AG09319 (cell line): ENCODE data around the gene SLC66A3.
"Not testable (repeated sequence)": the region's sequence is repeated elsewhere in the genome, so short reads cannot be mapped to it uniquely, and the experiment has no call there.

Experiments used
- DNase-seq: peaks from one replicate; pipeline ENCODE4 v3.0.0-alpha.2; 2010; ENCODE audit warnings: low read depth; ENCODE audit errors: extremely low read depth
- CTCF ChIP-seq: IDR thresholded peaks from 2 replicates; pipeline ENCODE4 v1.5.1; 2011; ENCODE audit warnings: low read depth, mild to moderate bottlenecking, inconsistent platforms, low read length, moderate library complexity

The SLC66A3 gene

GRCh38 chr2:11163439-11164317, 8.4 kb downstream of the SLC66A3 start:
- no peak for TF ChIP-seq CTCF
- no peak for DNase-seq

DNA sequence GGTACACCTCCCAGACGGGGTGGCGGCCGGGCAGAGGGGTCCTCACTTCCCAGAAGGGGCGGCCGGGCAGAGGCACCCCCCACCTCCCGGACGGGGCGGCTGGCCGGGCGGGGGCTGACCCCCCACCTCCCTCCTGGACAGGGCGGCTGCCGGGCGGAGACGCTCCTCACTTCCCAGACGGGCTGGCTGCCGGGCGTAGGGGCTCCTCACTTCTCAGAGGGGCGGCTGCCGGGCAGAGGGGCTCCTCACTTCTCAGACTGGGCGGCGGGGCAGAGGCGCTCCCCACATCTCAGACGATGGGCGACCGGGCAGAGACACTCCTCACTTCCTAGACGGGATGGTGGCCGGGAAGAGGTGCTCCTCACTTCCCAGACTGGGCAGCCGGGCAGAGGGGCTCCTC, 9.8 kb downstream of the SLC66A3 start:
- DNase-seq = not testable (repeated sequence)

GRCh38 chr2:11166476-11166875, 11.2 kb downstream of the SLC66A3 start:
- TF ChIP-seq CTCF = no peak

DNA sequence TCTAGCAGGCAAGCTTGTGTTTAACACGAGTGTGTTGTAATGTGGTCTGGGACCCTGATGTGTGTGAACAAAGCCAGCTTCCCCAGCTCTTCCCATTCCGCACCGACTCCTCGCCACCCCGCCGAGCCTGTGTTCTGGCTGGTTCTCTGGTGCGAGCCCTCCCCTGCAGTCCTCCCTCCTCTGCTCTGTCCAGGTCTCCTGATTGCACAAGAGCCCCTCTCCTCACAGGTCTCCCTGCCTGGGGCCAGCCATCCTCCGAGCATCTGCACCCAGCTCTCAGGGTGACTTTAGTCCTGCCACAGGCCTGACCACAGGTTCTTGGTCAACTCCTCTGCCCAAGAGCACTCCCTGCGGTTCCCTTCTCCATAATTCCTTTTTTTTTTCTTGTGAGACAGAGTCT, 13.2 kb downstream of the SLC66A3 start:
- no peak for TF ChIP-seq CTCF
- no peak for DNase-seq

More at GRCh38 chr2:11166476-11166875, 11.2 kb downstream of the SLC66A3 start:
- DNase-seq = no peak

GRCh38 chr2:11169333-11169732, 14.1 kb downstream of the SLC66A3 start:
- TF ChIP-seq CTCF = no peak

GRCh38 chr2:11174222-11174621, 19.0 kb downstream of the SLC66A3 start:
- no peak for TF ChIP-seq CTCF
- no peak for DNase-seq

More at GRCh38 chr2:11169333-11169732, 14.1 kb downstream of the SLC66A3 start:
- DNase-seq = no peak

- no peak for DNase-seq
- TF ChIP-seq CTCF = no peak
Measured at GRCh38 chr2:11175293-11175795, 20.1 kb downstream of the SLC66A3 start.
